ENCODE data around the gene NME3. TPM values are rescaled to one million over a fixed set of nuclear protein-coding genes. Genes with fewer than 3 reads are reported as not detected.

The NME3 gene
- total and polyA plus RNA-seq, 2 donors (not counting 3 experiments of a cell fraction or from before 2014, with no cell fraction given), result 38.2 to 74.4 TPM

DNA sequence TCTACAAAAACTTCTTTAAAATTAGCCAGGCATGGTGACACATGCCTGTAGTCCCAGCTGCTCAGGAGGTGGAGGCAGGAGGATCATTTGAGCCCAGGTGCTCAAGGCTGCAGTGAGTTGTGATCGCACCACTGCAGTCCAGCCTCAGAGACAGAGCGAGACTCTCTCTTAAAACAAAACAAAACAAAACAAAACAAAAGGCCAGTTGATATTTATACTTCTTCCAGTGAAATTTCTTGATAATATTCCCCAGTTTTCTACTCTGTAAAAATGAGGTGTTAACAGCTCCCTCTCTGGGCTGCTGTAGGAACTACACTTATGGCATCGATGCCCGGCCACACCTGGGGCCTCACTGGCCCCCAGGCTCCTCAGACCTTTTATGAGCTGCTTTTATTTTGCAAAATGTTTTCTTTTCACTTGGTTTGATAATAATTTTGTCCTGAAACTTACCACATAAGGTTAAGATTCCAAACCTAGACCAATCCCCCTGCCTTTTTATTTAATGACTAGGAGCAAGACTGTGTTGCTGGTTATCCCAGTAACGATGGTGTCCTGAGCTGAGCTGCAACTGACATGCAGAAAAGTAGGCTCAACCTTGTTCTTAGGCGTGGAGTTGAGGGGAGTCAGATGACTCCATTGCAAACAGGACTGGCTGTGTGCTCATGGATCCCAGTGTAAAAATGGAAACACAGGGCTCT lies 47.7 kb downstream of the NME3 start:
- CTCF ChIA-PET, result interaction anchor here (1.0 to 1.7 kb wide), 16 partner anchors 9 to 294 kb away, joined by 3 to 12 read pairs (median 4); partner anchors contain the start of genes NUBP2 and SPSB3
- Histone ChIP-seq H3K4me2 (ENCODE audit: insufficient read depth, low read length) (no peak overlapping the region), H2AFZ (ENCODE audit: low read depth, low read length) (no peak overlapping the region), H3K9me3 (replicated peaks; ENCODE audit: control insufficient read depth, insufficient read depth, low read length) (no peaks in the 10 kb centered on the region), H3K27me3 (ENCODE audit: control insufficient read depth in 2 of 2, insufficient read depth in 2 of 2, low read length in 2 of 2) (no peaks in the 10 kb centered on the region), H3K9me1 (replicated peaks; ENCODE audit: control insufficient read depth, extremely low read depth, insufficient read depth, low read length) (no peaks in the 10 kb centered on the region), H3K9ac (replicated peaks; ENCODE audit: extremely low read depth, insufficient read depth, low read length) (no peak overlapping the region), H4K20me1 (replicated peaks; ENCODE audit: control insufficient read depth, extremely low read depth, insufficient read depth, low read length) (no peaks in the 10 kb centered on the region), H3K4me1 (ENCODE audit: control insufficient read depth, extremely low read depth, insufficient read depth, low read length) (peaks cover 9% of the 10 kb centered on the region), H3K79me2 (ENCODE audit: control insufficient read depth, insufficient read depth, low read length) (peaks cover 29% of the 10 kb centered on the region), H3K4me3 (replicated peaks in 1 of 3; ENCODE audit: insufficient read depth in 1 of 3, low read depth in 1 of 3, low read length in 3 of 3) (no peak overlapping the region), H3K36me3 (ENCODE audit: control insufficient read depth in 2 of 2, extremely low read depth in 1 of 2, insufficient read depth in 2 of 2, low read length in 2 of 2) (peaks cover 4 to 28% of the 10 kb centered on the region in 2 experiments), H3K27ac (ENCODE audit: insufficient read depth, low read depth, low read length) (no peak overlapping the region)
- POLR2A ChIA-PET, result interaction anchor here (0.6 kb wide), 1 partner anchor 112 kb away, joined by 5 read pairs; no protein-coding TSS in a partner anchor
- peak; percentile 80 for FAIRE-seq
- TF ChIP-seq EZH2 (IDR thresholded peaks at IDR 0.05; ENCODE audit: borderline replicate concordance, low read depth, low read length, severe bottlenecking) (no peak), MYC (IDR thresholded peaks at IDR 0.05; ENCODE audit: low read depth, low read length) (no peak)
- TF ChIP-seq, protein P1, sequence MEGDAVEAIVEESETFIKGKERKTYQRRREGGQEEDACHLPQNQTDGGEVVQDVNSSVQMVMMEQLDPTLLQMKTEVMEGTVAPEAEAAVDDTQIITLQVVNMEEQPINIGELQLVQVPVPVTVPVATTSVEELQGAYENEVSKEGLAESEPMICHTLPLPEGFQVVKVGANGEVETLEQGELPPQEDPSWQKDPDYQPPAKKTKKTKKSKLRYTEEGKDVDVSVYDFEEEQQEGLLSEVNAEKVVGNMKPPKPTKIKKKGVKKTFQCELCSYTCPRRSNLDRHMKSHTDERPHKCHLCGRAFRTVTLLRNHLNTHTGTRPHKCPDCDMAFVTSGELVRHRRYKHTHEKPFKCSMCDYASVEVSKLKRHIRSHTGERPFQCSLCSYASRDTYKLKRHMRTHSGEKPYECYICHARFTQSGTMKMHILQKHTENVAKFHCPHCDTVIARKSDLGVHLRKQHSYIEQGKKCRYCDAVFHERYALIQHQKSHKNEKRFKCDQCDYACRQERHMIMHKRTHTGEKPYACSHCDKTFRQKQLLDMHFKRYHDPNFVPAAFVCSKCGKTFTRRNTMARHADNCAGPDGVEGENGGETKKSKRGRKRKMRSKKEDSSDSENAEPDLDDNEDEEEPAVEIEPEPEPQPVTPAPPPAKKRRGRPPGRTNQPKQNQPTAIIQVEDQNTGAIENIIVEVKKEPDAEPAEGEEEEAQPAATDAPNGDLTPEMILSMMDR (IDR thresholded peaks at IDR 0.05; ENCODE audit: extremely low read depth in 1 of 2, insufficient read depth in 1 of 2, low read depth in 1 of 2, low read length in 2 of 2), result peak; percentile 69 to 70
- intact Hi-C loops (cut with micrococcal nuclease), result no loop called here
- BruUV-seq (replicated peaks), result no TSS peak
- dilution Hi-C loops (cut with MboI; ENCODE audit: extremely low pct_ligation_motif_present, low sequenced_read_pairs), result no loop called here
- peak; percentile 60 for DNase-seq (ENCODE audit: low read depth, low spot score)

DNA sequence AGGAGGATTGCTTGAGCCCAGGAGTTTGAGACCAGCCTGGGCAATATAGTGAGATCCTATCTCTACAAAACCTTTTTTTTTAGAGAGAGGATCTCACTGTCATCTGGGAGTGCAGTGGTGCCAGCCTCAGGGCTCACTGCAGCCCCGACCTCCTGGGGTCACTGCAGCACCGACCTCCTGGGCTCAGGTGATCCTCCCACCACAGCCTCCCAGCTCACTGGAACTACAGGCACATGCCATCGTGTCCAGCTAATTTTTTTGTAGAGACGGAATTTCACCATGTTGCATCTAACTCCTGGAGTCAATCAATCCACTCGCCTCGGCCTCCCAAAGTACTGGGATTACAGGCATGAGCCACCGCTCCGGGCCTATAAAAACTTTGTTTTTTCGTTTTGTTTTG lies 50.0 kb downstream of the NME3 start:
- ChIA-PET CTCF (no interaction called here), POLR2A (no interaction called here)
- DNase-seq (ENCODE audit: low read depth, low spot score) (no peak), FAIRE-seq (no peak)
- dilution Hi-C loops (cut with MboI; ENCODE audit: extremely low pct_ligation_motif_present, low sequenced_read_pairs), result no loop called here
- Histone ChIP-seq H3K9me1 (replicated peaks; ENCODE audit: control insufficient read depth, extremely low read depth, insufficient read depth, low read length) (no peaks in the 10 kb centered on the region), H3K36me3 (ENCODE audit: control insufficient read depth in 2 of 2, extremely low read depth in 1 of 2, insufficient read depth in 2 of 2, low read length in 2 of 2) (peaks cover 4 to 12% of the 10 kb centered on the region in 2 experiments), H3K4me2 (ENCODE audit: insufficient read depth, low read length) (no peak overlapping the region), H3K4me3 (replicated peaks in 1 of 3; ENCODE audit: insufficient read depth in 1 of 3, low read depth in 1 of 3, low read length in 3 of 3) (no peak overlapping the region), H2AFZ (ENCODE audit: low read depth, low read length) (no peak overlapping the region), H4K20me1 (replicated peaks; ENCODE audit: control insufficient read depth, extremely low read depth, insufficient read depth, low read length) (no peaks in the 10 kb centered on the region), H3K9ac (replicated peaks; ENCODE audit: extremely low read depth, insufficient read depth, low read length) (no peak overlapping the region), H3K79me2 (ENCODE audit: control insufficient read depth, insufficient read depth, low read length) (peaks cover 33% of the 10 kb centered on the region), H3K27ac (ENCODE audit: insufficient read depth, low read depth, low read length) (peak overlapping the region; percentile 29), H3K4me1 (ENCODE audit: control insufficient read depth, extremely low read depth, insufficient read depth, low read length) (peaks cover 9% of the 10 kb centered on the region), H3K27me3 (ENCODE audit: control insufficient read depth in 2 of 2, insufficient read depth in 2 of 2, low read length in 2 of 2) (no peaks in the 10 kb centered on the region), H3K9me3 (replicated peaks; ENCODE audit: control insufficient read depth, insufficient read depth, low read length) (no peaks in the 10 kb centered on the region)
- intact Hi-C loops (cut with micrococcal nuclease), result no loop called here
- no peak for TF ChIP-seq JUN (IDR thresholded peaks at IDR 0.05; ENCODE audit: borderline replicate concordance, insufficient read depth, insufficient read length, low read depth)
- TF ChIP-seq MYC (IDR thresholded peaks at IDR 0.05; ENCODE audit: low read depth, low read length), result no peak
- TF ChIP-seq, protein P1 (IDR thresholded peaks at IDR 0.05; ENCODE audit: extremely low read depth in 1 of 2, insufficient read depth in 1 of 2, low read depth in 1 of 2, low read length in 2 of 2), result no peak
- TF ChIP-seq, protein P2, sequence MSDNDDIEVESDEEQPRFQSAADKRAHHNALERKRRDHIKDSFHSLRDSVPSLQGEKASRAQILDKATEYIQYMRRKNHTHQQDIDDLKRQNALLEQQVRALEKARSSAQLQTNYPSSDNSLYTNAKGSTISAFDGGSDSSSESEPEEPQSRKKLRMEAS (IDR thresholded peaks at IDR 0.05; ENCODE audit: insufficient read depth, insufficient read length), result no peak
- TF ChIP-seq GATA2 (IDR thresholded peaks at IDR 0.05; ENCODE audit: insufficient read depth, insufficient read length, low read depth, low read length), result no peak
- no peak for TF ChIP-seq POLR2AphosphoS5 (IDR thresholded peaks at IDR 0.05; ENCODE audit: insufficient read depth, low read depth, low read length)
- no peak for TF ChIP-seq EZH2 (IDR thresholded peaks at IDR 0.05; ENCODE audit: borderline replicate concordance, low read depth, low read length, severe bottlenecking)
- TF ChIP-seq FOS (IDR thresholded peaks at IDR 0.05; ENCODE audit: borderline replicate concordance, insufficient read depth, low read length), result no peak
- TF ChIP-seq POLR2A (IDR thresholded peaks at IDR 0.05; ENCODE audit: low read depth, low read length), result no peak
- no TSS peak for BruUV-seq (replicated peaks)

Data from endothelial cell of umbilical vein (primary cell).